Measurements from ENCODE around the gene JUND. TPM values are rescaled to one million over a fixed set of nuclear protein-coding genes. Genes with fewer than 3 reads are reported as not detected.

The JUND gene
- total RNA-seq, 1 experiment from 2014 or later = 103 TPM

DNA sequence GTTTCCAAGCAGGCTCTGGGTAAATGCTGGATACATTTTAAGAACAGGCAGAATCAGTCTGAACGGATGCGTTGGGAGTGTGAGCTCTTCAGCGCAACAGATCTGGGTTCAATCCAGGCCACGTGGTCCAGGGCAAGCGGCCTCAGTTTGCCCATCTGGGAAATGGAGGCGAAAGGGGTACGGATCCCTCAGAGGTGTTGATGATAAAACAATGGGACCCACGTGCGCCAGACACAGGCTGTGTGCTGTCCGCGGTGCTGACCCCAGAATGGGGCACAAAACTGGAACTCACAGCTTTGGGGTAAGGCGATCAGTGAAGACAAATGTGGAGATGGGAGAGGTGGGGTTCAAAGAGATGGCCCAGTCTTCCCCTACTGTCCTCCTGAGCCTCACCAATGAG, 42.1 kb downstream of the JUND start:
- WGBS (ENCODE audit: extremely low coverage, insufficient read length, low lambda C conversion rate) = no CpG with 5 or more reads among the region's 12 CpGs

More for the DNA sequence above, 42.1 kb downstream of the JUND start:
- Histone ChIP-seq H2BK20ac (ENCODE audit: low read depth, low read length, poor library complexity, severe bottlenecking) (no peak overlapping the region), H4K91ac (ENCODE audit: insufficient read length, low read depth, low read length) (no peak overlapping the region), H3K18ac (ENCODE audit: insufficient read length, low read depth, low read length) (no peak overlapping the region), H3K23me2 (ENCODE audit: insufficient read length, low read depth, low read length, poor library complexity, severe bottlenecking) (no peaks in the 10 kb centered on the region), H4K5ac (ENCODE audit: insufficient read length, low read depth, low read length) (no peak overlapping the region), H2AFZ (ENCODE audit: low read length) (no peak overlapping the region), H2BK120ac (ENCODE audit: low read depth, low read length, poor library complexity, severe bottlenecking) (no peak overlapping the region), H3K27me3 (ENCODE audit: insufficient read depth, low read length) (no peaks in the 10 kb centered on the region), H3K9me3 (ENCODE audit: control insufficient read depth, low read depth, low read length) (no peaks in the 10 kb centered on the region), H3K4ac (ENCODE audit: low read depth, low read length) (no peak overlapping the region), H3K4me2 (ENCODE audit: insufficient read depth, insufficient read length, low read length) (no peak overlapping the region), H2BK15ac (ENCODE audit: low read depth, low read length) (no peak overlapping the region), H3K14ac (ENCODE audit: insufficient read depth, low read length) (no peak overlapping the region), H3K23ac (ENCODE audit: insufficient read length, low read depth, low read length) (no peak overlapping the region), H4K8ac (replicated peaks; ENCODE audit: insufficient read length, low read depth, low read length) (no peak overlapping the region), H3K79me2 (ENCODE audit: insufficient read depth, low read length) (no peaks in the 10 kb centered on the region), H2BK12ac (ENCODE audit: insufficient read length, low read depth, low read length) (no peak overlapping the region), H2AK5ac (ENCODE audit: insufficient read length, low read length) (no peak overlapping the region), H4K20me1 (ENCODE audit: control insufficient read depth, insufficient read depth, insufficient read length) (no peaks in the 10 kb centered on the region), H3K79me1 (ENCODE audit: insufficient read depth, low read depth, low read length, poor library complexity, severe bottlenecking) (no peaks in the 10 kb centered on the region), H3K9ac (ENCODE audit: extremely low read depth, insufficient read length, low read length) (no peak overlapping the region), H3K56ac (ENCODE audit: insufficient read length, low read depth, low read length) (no peak overlapping the region), H3K4me1 (ENCODE audit: insufficient read depth, low read length) (no peaks in the 10 kb centered on the region), H3T11ph (ENCODE audit: low read length) (no peak overlapping the region), H3K27ac (ENCODE audit: insufficient read length, low read depth, low read length) (no peak overlapping the region), H2BK5ac (ENCODE audit: insufficient read length, low read length) (no peak overlapping the region)
- TF ChIP-seq, protein P1, sequence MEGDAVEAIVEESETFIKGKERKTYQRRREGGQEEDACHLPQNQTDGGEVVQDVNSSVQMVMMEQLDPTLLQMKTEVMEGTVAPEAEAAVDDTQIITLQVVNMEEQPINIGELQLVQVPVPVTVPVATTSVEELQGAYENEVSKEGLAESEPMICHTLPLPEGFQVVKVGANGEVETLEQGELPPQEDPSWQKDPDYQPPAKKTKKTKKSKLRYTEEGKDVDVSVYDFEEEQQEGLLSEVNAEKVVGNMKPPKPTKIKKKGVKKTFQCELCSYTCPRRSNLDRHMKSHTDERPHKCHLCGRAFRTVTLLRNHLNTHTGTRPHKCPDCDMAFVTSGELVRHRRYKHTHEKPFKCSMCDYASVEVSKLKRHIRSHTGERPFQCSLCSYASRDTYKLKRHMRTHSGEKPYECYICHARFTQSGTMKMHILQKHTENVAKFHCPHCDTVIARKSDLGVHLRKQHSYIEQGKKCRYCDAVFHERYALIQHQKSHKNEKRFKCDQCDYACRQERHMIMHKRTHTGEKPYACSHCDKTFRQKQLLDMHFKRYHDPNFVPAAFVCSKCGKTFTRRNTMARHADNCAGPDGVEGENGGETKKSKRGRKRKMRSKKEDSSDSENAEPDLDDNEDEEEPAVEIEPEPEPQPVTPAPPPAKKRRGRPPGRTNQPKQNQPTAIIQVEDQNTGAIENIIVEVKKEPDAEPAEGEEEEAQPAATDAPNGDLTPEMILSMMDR (conservative IDR thresholded peaks at IDR 0.05) = no peak
- H3K4me1 Mint-ChIP-seq = no peaks in the 10 kb centered on the region
- H3K36me3 Mint-ChIP-seq (ENCODE audit: insufficient read depth in 1 of 3, low read depth in 3 of 3) = no peaks in the 10 kb centered on the region
- H3K27me3 Mint-ChIP-seq (ENCODE audit: low read depth) = peaks cover 49% of the 10 kb centered on the region
- H3K27ac Mint-ChIP-seq = no peak overlapping the region
- H3K9me3 Mint-ChIP-seq = no peaks in the 10 kb centered on the region
- H3K4me3 Mint-ChIP-seq = no peak overlapping the region
- peak; percentile 56 for DNase-seq

Measured in H9 (cell line).